ENCODE results near the gene NANOS3.

Gene NANOS3

GRCh38 chr19:13923194-13923987 is 46.5 kb downstream of the NANOS3 start:
- no peak for DNase-seq

DNA sequence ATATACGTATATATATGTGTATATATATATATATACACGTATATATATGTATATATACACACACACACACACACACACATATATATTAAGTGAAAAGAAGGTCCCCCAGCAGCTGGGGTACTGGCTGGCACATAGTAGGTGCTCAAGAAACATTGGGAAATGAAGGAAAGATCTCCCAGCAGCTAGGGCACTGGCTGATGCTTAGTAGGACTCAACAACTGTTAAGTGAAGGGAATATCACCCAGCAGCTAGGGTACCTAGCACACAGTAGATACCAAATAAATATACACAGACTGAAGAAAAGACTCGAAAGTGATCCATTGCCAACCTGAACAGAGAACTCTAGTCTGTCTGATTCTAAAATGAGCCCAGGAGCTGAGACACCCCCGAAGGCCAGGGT is 49.1 kb downstream of the NANOS3 start:
- no peak for DNase-seq

- DNase-seq, result no peak
Measured at GRCh38 chr19:13926715-13927114, 49.8 kb downstream of the NANOS3 start.

DNA sequence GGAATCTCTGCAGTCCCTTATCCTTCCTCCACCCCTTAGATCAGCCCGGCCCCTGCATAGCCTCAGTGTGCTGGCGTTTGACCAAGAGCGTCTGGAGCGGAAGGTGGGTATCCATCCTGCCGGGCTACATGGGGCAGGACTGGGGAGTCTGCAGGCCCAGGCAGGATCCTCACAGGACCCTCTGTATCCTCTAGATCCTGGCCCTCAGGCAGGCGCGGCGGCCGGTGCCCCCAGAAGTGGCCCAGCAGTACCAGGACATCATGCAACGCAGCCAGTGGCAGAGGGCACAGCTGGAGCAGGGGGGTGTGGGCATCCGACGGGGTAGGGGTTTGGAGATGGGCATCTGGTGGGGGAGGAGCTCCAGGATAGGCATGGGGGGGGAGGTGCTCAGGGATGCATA is 52.4 kb downstream of the NANOS3 start:
- DNase-seq, result no peak

- DNase-seq, result no peak
Measured at GRCh38 chr19:13929956-13930355, 53.0 kb downstream of the NANOS3 start.

All from NCI-H1436 (cell line).